HCT116 (cell line): ENCODE results near the gene HAAO.

Experiments used
- CBX3 ChIP-seq: IDR thresholded peaks from 2 replicates; pipeline ENCODE4 v1.6.1; 2012; ENCODE audit warnings: low read depth
- CTCF ChIP-seq, 3 experiments: fragments of 200-600 bp in 1 of 3; sonication (generic) in 1 of 3; IDR thresholded peaks in 2 of 3; conservative IDR thresholded peaks in 1 of 3; 2 replicates each; pipeline ENCODE4 v1.5.1; 2012 to 2017; ENCODE audit warnings: low read depth in 2 of 3, low read length in 2 of 3, antibody characterized with exemption in 1 of 3, borderline replicate concordance in 1 of 3, control low read depth in 1 of 3, mild to moderate bottlenecking in 1 of 3, mixed read lengths in 1 of 3, mixed run types in 1 of 3, moderate library complexity in 1 of 3; ENCODE audit not compliant: insufficient read depth in 1 of 3
- EZH2 ChIP-seq: fragments of 200-600 bp; sonication (generic); IDR thresholded peaks from 2 replicates; pipeline ENCODE4 v1.6.1; 2017; ENCODE audit warnings: antibody characterized with exemption, mixed run types
- EZH2phosphoT487 ChIP-seq: fragments of 200-600 bp; IDR thresholded peaks from 2 replicates; pipeline ENCODE4 v1.6.1; 2018; ENCODE audit warnings: antibody characterized with exemption, borderline replicate concordance
- FOSL1 ChIP-seq: IDR thresholded peaks from 2 replicates; pipeline ENCODE4 v1.6.1; 2012; ENCODE audit warnings: low read depth
- JUND ChIP-seq: IDR thresholded peaks from 2 replicates; pipeline ENCODE4 v1.6.1; 2012
- POLR2A ChIP-seq: IDR thresholded peaks from 2 replicates; pipeline ENCODE4 v1.7.0; 2011; ENCODE audit warnings: borderline replicate concordance; ENCODE audit not compliant: insufficient read depth, insufficient read length; ENCODE audit errors: extremely low read depth
- POLR2AphosphoS5 ChIP-seq: IDR thresholded peaks from 2 replicates; pipeline ENCODE4 v1.6.1; 2011; ENCODE audit warnings: mild to moderate bottlenecking, low read depth, low read length, moderate library complexity
- RAD21 ChIP-seq: IDR thresholded peaks from 2 replicates; pipeline ENCODE4 v1.6.1; 2012; ENCODE audit warnings: low read depth, mild to moderate bottlenecking
- REST ChIP-seq: IDR thresholded peaks from 2 replicates; pipeline ENCODE4 v1.6.1; 2012; ENCODE audit warnings: low read depth
- SP1 ChIP-seq: IDR thresholded peaks from 2 replicates; pipeline ENCODE4 v1.6.1; 2012; ENCODE audit warnings: low read depth
- SRF ChIP-seq: IDR thresholded peaks from 2 replicates; pipeline ENCODE4 v1.6.1; 2012; ENCODE audit warnings: low read depth
- ZBTB33 ChIP-seq: IDR thresholded peaks from 2 replicates; pipeline ENCODE4 v1.6.1; 2011; ENCODE audit warnings: mild to moderate bottlenecking, low read length, moderate library complexity; ENCODE audit not compliant: insufficient replicate concordance; ENCODE audit errors: extremely low read depth

DNA sequence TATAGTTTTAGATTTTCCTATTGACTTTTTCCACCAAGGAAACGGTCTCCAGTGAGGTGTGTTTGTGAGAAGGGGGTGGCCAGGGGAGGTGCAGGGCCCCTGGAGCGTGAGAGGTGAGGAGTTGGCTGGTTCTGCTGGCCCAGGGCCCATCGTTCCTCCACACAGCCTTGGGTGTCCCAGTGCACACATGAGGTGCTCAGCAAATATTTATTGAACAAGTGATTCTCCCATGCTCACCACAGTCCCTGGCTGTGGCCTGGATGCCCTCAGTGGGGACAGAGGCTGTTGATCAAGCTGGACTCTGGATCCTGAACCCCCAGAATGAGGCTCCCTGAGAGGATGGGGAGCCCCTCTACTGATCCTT is 5.0 kb downstream of the HAAO start:
- TF ChIP-seq CBX3 (no peak), CTCF (IDR thresholded peaks at IDR 0.05 in 2 of 3, conservative IDR thresholded peaks at IDR 0.05 in 1 of 3; ENCODE audit: borderline replicate concordance in 1 of 3, insufficient read depth in 1 of 3, low read depth in 2 of 3, low read length in 2 of 3) (no peak), POLR2AphosphoS5 (no peak), FOSL1 (no peak), JUND (no peak), EZH2 (no peak), REST (no peak), POLR2A (no peak), EZH2phosphoT487 (no peak), SRF (no peak), RAD21 (no peak), ZBTB33 (no peak), SP1 (no peak)
